K562 (cell line): ENCODE data around the gene BRMS1. TPM values are rescaled to one million over a fixed set of nuclear protein-coding genes. Genes with fewer than 3 reads are reported as not detected.

Source experiments
- CBFB ChIP-seq: sonication (generic); formaldehyde crosslinking; IDR thresholded peaks from 2 replicates; pipeline ENCODE4 v1.4.0; 2020; ENCODE audit warnings: mild to moderate bottlenecking, missing genetic modification reagents
- CCNT2 ChIP-seq: IDR thresholded peaks from 2 replicates; pipeline ENCODE4 v1.6.1; 2011; ENCODE audit warnings: borderline replicate concordance, low read depth, mild to moderate bottlenecking, moderate library complexity, mixed read lengths, low read length; ENCODE audit not compliant: insufficient read length; ENCODE audit errors: extremely low read depth
- HNRNPLL ChIP-seq: fragments of 200-400 bp; formaldehyde crosslinking; IDR thresholded peaks from 2 replicates; pipeline ENCODE4 v1.6.1; 2017; ENCODE audit warnings: low read length, low read depth, mild to moderate bottlenecking; ENCODE audit not compliant: poor library complexity, severe bottlenecking
- KLF13 ChIP-seq: fragments of 450-650 bp; IDR thresholded peaks from 2 replicates; pipeline ENCODE4 v1.6.1; 2016; ENCODE audit warnings: missing genetic modification characterization, low read depth, mild to moderate bottlenecking, missing compliant biosample characterization, moderate library complexity, borderline replicate concordance
- MBD2 ChIP-seq: sonication (generic); IDR thresholded peaks from 2 replicates; pipeline ENCODE4 v1.6.1; 2016; ENCODE audit warnings: low read depth, borderline replicate concordance
- MNT ChIP-seq, 2 experiments: fragments of 450-650 bp; conservative IDR thresholded peaks; 2 replicates each; pipeline ENCODE4 v1.6.1; 2017; ENCODE audit warnings: mild to moderate bottlenecking in 2 of 2, moderate library complexity in 2 of 2
- NKRF ChIP-seq: fragments of 450-650 bp; IDR thresholded peaks from 2 replicates; pipeline ENCODE4 v1.6.1; 2016; ENCODE audit warnings: borderline replicate concordance
- RCOR1 ChIP-seq, 2 experiments: IDR thresholded peaks; 2 replicates each; pipeline ENCODE4 v1.6.1; 2012; ENCODE audit warnings: low read depth in 2 of 2, low read length in 2 of 2, borderline replicate concordance in 1 of 2, improper control_type of control experiment in 1 of 2
- TARDBP ChIP-seq: fragments of 450-650 bp; IDR thresholded peaks from 2 replicates; pipeline ENCODE4 v1.6.1; 2016
- TRIM24 ChIP-seq, 2 experiments: fragments of 450-650 bp; IDR thresholded peaks; 2 replicates each; pipeline ENCODE4 v1.6.1; 2016
- XRCC5 ChIP-seq: fragments of 200-400 bp; formaldehyde crosslinking; IDR thresholded peaks from 2 replicates; pipeline ENCODE4 v1.6.1; 2017; ENCODE audit warnings: low read depth, mild to moderate bottlenecking, low read length
- ZBTB2 ChIP-seq: fragments of 450-650 bp; IDR thresholded peaks from 2 replicates; pipeline ENCODE4 v1.6.1; 2016; ENCODE audit warnings: antibody characterized with exemption
- ZNF134 ChIP-seq: fragments of 250-450 bp; sonication (Bioruptor Pico); conservative IDR thresholded peaks from 2 replicates; pipeline ENCODE4 v1.4.0; 2020
- ZNF280A ChIP-seq: fragments of 450-650 bp; IDR thresholded peaks from 2 replicates; pipeline ENCODE4 v1.6.1; 2018; ENCODE audit warnings: mild to moderate bottlenecking, low read depth; ENCODE audit not compliant: partially characterized antibody
- polyA plus RNA-seq, 8 experiments: library from polyadenylated mRNA; depleted of rRNA in 4 of 8; stranded (reverse) in 5 of 8; unstranded in 3 of 8; fragments of >200 nt; fragmentation: Nextera tagmentation in 2 of 8; fragmentation: Illumina TruSeq in 1 of 8; extraction: Ambion mirVana in 2 of 8; extraction: Trizol in 1 of 8; gene quantifications; 2 replicates each; pipeline versions ENCODE4 v1.2.1 to v1.2.3, GENCODE V29; 2011 to 2014; ENCODE audit warnings: inconsistent platforms in 1 of 8, missing spikeins in 1 of 8
- total RNA-seq, 7 experiments: library from RNA; depleted of rRNA in 6 of 7; stranded (reverse); fragments of >200 nt in 6 of 7; fragmentation: Illumina TruSeq in 2 of 7; extraction: Trizol in 2 of 7; gene quantifications; 2 replicates each; pipeline versions ENCODE4 v1.2.1 to v1.2.3, GENCODE V29; 2011 to 2021; ENCODE audit warnings: low replicate concordance in 1 of 7
- TF ChIP-seq, protein P1 (sequence below): fragments of 250-450 bp; sonication (Bioruptor Pico); IDR thresholded peaks from 2 replicates; pipeline ENCODE4 v1.4.0; 2020; ENCODE audit warnings: mild to moderate bottlenecking, moderate library complexity
- TF ChIP-seq, protein P2 (sequence below): sonication (generic); formaldehyde crosslinking; IDR thresholded peaks from 2 replicates; pipeline ENCODE4 v1.4.0; 2020; ENCODE audit warnings: mild to moderate bottlenecking, missing genetic modification reagents

Gene BRMS1
- total and polyA plus RNA-seq, 9 of the 15 experiments (the other 6 are each of a cell fraction or from before 2014, with no cell fraction given) = 2.2 to 78.8 (median 33.4) TPM

DNA sequence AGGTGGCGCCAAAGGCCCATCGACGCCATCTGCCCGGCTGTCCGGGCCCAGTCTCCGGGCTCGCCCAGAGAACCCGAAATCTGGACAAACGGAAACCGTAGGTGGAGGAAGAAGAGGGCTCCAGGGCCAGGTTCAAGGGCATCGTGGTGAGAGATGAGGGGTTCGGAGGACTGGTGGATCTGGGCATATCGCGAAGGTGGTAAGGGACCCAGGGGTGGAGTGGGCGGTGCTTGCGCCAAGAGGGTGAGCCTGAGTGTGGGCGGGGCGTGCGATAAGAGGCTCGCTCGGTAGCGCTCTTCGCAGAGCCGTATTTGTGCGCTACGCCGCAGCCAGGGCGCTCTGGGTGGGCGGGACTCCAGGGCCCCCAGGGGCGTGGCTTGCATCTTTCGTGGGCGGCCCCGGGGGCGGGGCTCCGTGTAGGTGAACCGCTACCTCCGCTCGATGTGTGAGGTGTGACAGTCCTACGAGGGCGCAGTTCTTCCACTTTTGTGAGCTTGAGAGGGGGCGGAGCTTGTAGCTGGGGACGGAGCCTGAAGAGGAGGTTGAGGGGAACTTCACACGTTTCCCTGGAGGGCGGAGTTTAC, 32.8 kb downstream of the BRMS1 start (continued):
- TF ChIP-seq ZNF280A (no peak), RCOR1 (IDR thresholded peaks at IDR 0.05; ENCODE audit: borderline replicate concordance in 1 of 2, low read depth in 2 of 2, low read length in 2 of 2) (peak; percentile 56 to 75), CCNT2 (peak; percentile 34), TARDBP (peak; percentile 84), MNT (conservative IDR thresholded peaks at IDR 0.05) (peak in 1 of 2 experiments; percentile 78; a peak in 2 of 4 replicates), ZNF134 (CRISPR knock-in tag) (no peak), NKRF (peak; percentile 68; the same call in 1 of the 2 replicates), CBFB (peak; percentile 46; the same call in 1 of the 2 replicates), KLF13 (tag) (peak; percentile 33; the same call in 1 of the 2 replicates), MBD2 (0 out of 2 replicates have a peak, but pooled peaks have one; percentile 26), XRCC5 (peak; percentile 87), TRIM24 (IDR thresholded peaks at IDR 0.05) (peak in 1 of 2 experiments; percentile 55; a peak in 2 of 4 replicates), ZBTB2 (peak; percentile 74), HNRNPLL (peak; percentile 70)
- TF ChIP-seq, protein P1, sequence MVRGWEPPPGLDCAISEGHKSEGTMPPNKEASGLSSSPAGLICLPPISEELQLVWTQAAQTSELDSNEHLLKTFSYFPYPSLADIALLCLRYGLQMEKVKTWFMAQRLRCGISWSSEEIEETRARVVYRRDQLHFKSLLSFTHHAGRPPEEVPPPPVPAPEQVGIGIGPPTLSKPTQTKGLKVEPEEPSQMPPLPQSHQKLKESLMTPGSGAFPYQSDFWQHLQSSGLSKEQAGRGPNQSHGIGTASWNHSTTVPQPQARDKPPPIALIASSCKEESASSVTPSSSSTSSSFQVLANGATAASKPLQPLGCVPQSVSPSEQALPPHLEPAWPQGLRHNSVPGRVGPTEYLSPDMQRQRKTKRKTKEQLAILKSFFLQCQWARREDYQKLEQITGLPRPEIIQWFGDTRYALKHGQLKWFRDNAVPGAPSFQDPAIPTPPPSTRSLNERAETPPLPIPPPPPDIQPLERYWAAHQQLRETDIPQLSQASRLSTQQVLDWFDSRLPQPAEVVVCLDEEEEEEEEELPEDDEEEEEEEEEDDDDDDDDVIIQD = no peak
- TF ChIP-seq, protein P2, sequence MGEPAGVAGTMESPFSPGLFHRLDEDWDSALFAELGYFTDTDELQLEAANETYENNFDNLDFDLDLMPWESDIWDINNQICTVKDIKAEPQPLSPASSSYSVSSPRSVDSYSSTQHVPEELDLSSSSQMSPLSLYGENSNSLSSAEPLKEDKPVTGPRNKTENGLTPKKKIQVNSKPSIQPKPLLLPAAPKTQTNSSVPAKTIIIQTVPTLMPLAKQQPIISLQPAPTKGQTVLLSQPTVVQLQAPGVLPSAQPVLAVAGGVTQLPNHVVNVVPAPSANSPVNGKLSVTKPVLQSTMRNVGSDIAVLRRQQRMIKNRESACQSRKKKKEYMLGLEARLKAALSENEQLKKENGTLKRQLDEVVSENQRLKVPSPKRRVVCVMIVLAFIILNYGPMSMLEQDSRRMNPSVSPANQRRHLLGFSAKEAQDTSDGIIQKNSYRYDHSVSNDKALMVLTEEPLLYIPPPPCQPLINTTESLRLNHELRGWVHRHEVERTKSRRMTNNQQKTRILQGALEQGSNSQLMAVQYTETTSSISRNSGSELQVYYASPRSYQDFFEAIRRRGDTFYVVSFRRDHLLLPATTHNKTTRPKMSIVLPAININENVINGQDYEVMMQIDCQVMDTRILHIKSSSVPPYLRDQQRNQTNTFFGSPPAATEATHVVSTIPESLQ (CRISPR knock-in tag) = peak; percentile 52; the same call in 1 of the 2 replicates
